Adrenal gland (tissue), 19 donors: Measurements from ENCODE around the gene PAGE2B. TPM values are rescaled to one million over a fixed set of nuclear protein-coding genes. Genes with fewer than 3 reads are reported as not detected.

Source experiments
- DNase-seq, 7 donors: peaks; one replicate each; pipeline ENCODE4 v3.0.0-alpha.2; 2019 to 2020
- H3K27ac ChIP-seq, 5 donors: fragments of 200-600 bp; sonication (generic) in 4 of 5; 1 replicate in 3 of 5; 2 replicates in 2 of 5; pipeline versions ENCODE4 v1.5.1 to v1.8.0; 2016 to 2020; ENCODE audit warnings: mild to moderate bottlenecking in 1 of 5
- H3K27me3 ChIP-seq: fragments of 200-600 bp; 2 replicates; pipeline ENCODE4 v1.8.0; 2021
- H3K36me3 ChIP-seq, 2 donors: fragments of 200-600 bp; replicated peaks in 1 of 2; 1 replicate in 1 of 2; 2 replicates in 1 of 2; pipeline versions ENCODE4 v1.5.1 to v1.8.0; 2018 to 2022
- H3K4me1 ChIP-seq, 2 donors: fragments of 200-600 bp; replicated peaks in 1 of 2; 1 replicate in 1 of 2; 2 replicates in 1 of 2; pipeline versions ENCODE4 v1.5.1 to v1.8.0; 2018 to 2021
- H3K4me3 ChIP-seq, 4 donors: fragments of 200-600 bp; sonication (generic) in 3 of 4; one replicate each; pipeline ENCODE4 v1.5.1; 2016 to 2018
- H3K9me3 ChIP-seq, 3 donors: fragments of 200-600 bp; sonication (generic) in 1 of 3; replicated peaks in 1 of 3; 1 replicate in 2 of 3; 2 replicates in 1 of 3; pipeline versions ENCODE4 v1.5.1 to v1.8.0; 2016 to 2021
- CTCF ChIP-seq, 6 experiments: fragments of 450-650 bp in 4 of 6; fragments of 200-600 bp in 2 of 6; sonication (generic) in 1 of 6; IDR thresholded peaks; 1 replicate in 5 of 6; 2 replicates in 1 of 6; pipeline versions ENCODE4 v1.5.1 to v1.8.0; 2016 to 2021; ENCODE audit warnings: antibody characterized with exemption in 6 of 6, mild to moderate bottlenecking in 2 of 6, moderate library complexity in 1 of 6
- POLR2A ChIP-seq, 2 donors: fragments of 450-650 bp; IDR thresholded peaks; one replicate each; pipeline ENCODE4 v1.6.1; 2017; ENCODE audit warnings: antibody characterized with exemption in 2 of 2, mild to moderate bottlenecking in 2 of 2, moderate library complexity in 1 of 2
- WGBS, 4 donors: extraction: QIAGEN DNeasy Blood & Tissue Kit in 2 of 4; methylation state at CpG; one replicate each; pipeline versions ENCODE4 v1.1.5 to v1.1.7; 2013 to 2017; 5-methylcytosine and 5-hydroxymethylcytosine counted together
- intact Hi-C, 2 donors: fragments of 100-400 bp; cut with DNase I; formaldehyde crosslinking; loops; one replicate each; pipeline versions ENCODE4 v1.14.1 to v1.15.0; 2022 to 2023
- long read RNA-seq, 10 donors: library from polyadenylated mRNA in 3 of 10; unstranded in 2 of 10; stranded (forward) in 1 of 10; transcript quantifications; one replicate each; pipeline ENCODE4 v2.0.0 and lab custom pipeline, GENCODE V29; 2021 to 2026
- polyA plus RNA-seq, 3 donors: library from polyadenylated mRNA; stranded (reverse); fragments of 200-250 nt in 2 of 3; fragments of 350-450 nt in 1 of 3; fragmentation: Illumina TruSeq in 1 of 3; extraction: RNeasy Lipid Tissue Mini Kit (QIAGEN cat#74804) in 1 of 3; gene quantifications; one replicate each; pipeline ENCODE4 v1.2.3, GENCODE V29; 2013 to 2014
- total RNA-seq, 9 donors: library from RNA; depleted of rRNA in 4 of 9; stranded (reverse); fragments of >200 nt in 4 of 9; fragments of 120-200 nt in 1 of 9; fragmentation: NEBNext Ultra II Directional in 1 of 9; extraction: Animal tissue kit (Norgen Biotek cat#: 25700) in 1 of 9; gene quantifications; one replicate each; pipeline versions ENCODE4 v1.1.0 to v1.2.4, GENCODE V29; 2013 to 2023
- donor health status: healthy with polysubstance abuse.
- donor health status: Bipolar disorder and iron deficiency.
- donor health status: DM: yes; HTN: yes; CAD: no.
- donor health status: DM: no; HTN: no; CAD: no.
- donor health status: DM: no; HTN: no; CAD: no.
- donor health status: DM: yes; HTN: yes; CAD: no.

Gene PAGE2B
- total RNA-seq: under 1 TPM in 1 of 9 donors, not detected in 8; 0.67 TPM
- polyA plus RNA-seq: not detected
- long read RNA-seq, donor 1: 0 reads
- long read RNA-seq, donor 2: 0 reads
- long read RNA-seq, donor 3: 0 reads
- long read RNA-seq, donor 4: 0 reads
- long read RNA-seq, donor 5: 0 reads
- long read RNA-seq, donor 6: 0 reads
- long read RNA-seq, donor 7: 0 reads
- long read RNA-seq, donor 8: 0 reads
- long read RNA-seq, donor 9: 0 reads
- long read RNA-seq, donor 10: 0 reads

- no peak for DNase-seq
- intact Hi-C loops: no loop called here
- Histone ChIP-seq H3K4me1 (no peaks in the 10 kb centered on the region), H3K4me3 (no peak within 1 kb of the TSS), H3K27ac (no peak within 1 kb of the TSS), H3K36me3 (no peaks in the 10 kb centered on the region), H3K9me3 (no peaks in the 10 kb centered on the region), H3K27me3 (peaks cover 14% of the 10 kb centered on the region)
- 80 to 94% (median 87%) methylated on average over 14 to 36 of the region's 36 CpGs for WGBS, 4 donors
- TF ChIP-seq CTCF (IDR thresholded peaks at IDR 0.05): no peak
Observed at GRCh38 chrX:55074851-55075467, at the start of gene PAGE2B. TSS of gene PAGE2B (plus strand) at chrX:55075030. CDS start at chrX:55076042, 1,012 bp downstream.

GRCh38 chrX:55026143-55026542 lies 48.7 kb upstream of the PAGE2B start:
- Histone ChIP-seq H3K27ac (no peak overlapping the region), H3K4me3 (no peak overlapping the region), H3K9me3 (no peaks in the 10 kb centered on the region), H3K36me3 (no peaks in the 10 kb centered on the region), H3K4me1 (no peaks in the 10 kb centered on the region), H3K27me3 (no peaks in the 10 kb centered on the region)
- intact Hi-C loops: no loop called here
- no peak for DNase-seq
- TF ChIP-seq CTCF (IDR thresholded peaks at IDR 0.05) (no peak), POLR2A (IDR thresholded peaks at IDR 0.05) (no peak)

GRCh38 chrX:55026840-55027239 lies 48.0 kb upstream of the PAGE2B start:
- WGBS, 4 donors: 51 to 88% (median 67%) methylated on average over 2 of the region's 2 CpGs
- intact Hi-C loops: no loop called here
- Histone ChIP-seq H3K4me1 (no peaks in the 10 kb centered on the region), H3K27ac (no peak overlapping the region), H3K9me3 (no peaks in the 10 kb centered on the region), H3K4me3 (no peak overlapping the region), H3K36me3 (no peaks in the 10 kb centered on the region), H3K27me3 (no peaks in the 10 kb centered on the region)
- TF ChIP-seq POLR2A (IDR thresholded peaks at IDR 0.05) (no peak), CTCF (IDR thresholded peaks at IDR 0.05) (no peak)
- no peak for DNase-seq

GRCh38 chrX:55028040-55028439 lies 46.8 kb upstream of the PAGE2B start:
- no peaks in the 10 kb centered on the region for H3K4me1 ChIP-seq
- WGBS, 4 donors: 58 to 90% (median 70%) methylated on average over 3 to 4 of the region's 4 CpGs
- H3K27me3 ChIP-seq: no peaks in the 10 kb centered on the region
- no peaks in the 10 kb centered on the region for H3K9me3 ChIP-seq
- H3K4me3 ChIP-seq: no peak overlapping the region
- TF ChIP-seq POLR2A (IDR thresholded peaks at IDR 0.05) (no peak), CTCF (IDR thresholded peaks at IDR 0.05) (no peak)
- intact Hi-C loops: no loop called here
- no peak for DNase-seq
- no peaks in the 10 kb centered on the region for H3K36me3 ChIP-seq
- H3K27ac ChIP-seq: no peak overlapping the region
